ENCODE data around the gene ST3GAL2. TPM values are rescaled to one million over a fixed set of nuclear protein-coding genes. Genes with fewer than 3 reads are reported as not detected.
A peak's percentile ranks its signal among the peaks of the same experiment; 100 is the strongest.

Gene ST3GAL2
- total RNA-seq, 1 donor from 2014 or later: 52.3 TPM

DNA sequence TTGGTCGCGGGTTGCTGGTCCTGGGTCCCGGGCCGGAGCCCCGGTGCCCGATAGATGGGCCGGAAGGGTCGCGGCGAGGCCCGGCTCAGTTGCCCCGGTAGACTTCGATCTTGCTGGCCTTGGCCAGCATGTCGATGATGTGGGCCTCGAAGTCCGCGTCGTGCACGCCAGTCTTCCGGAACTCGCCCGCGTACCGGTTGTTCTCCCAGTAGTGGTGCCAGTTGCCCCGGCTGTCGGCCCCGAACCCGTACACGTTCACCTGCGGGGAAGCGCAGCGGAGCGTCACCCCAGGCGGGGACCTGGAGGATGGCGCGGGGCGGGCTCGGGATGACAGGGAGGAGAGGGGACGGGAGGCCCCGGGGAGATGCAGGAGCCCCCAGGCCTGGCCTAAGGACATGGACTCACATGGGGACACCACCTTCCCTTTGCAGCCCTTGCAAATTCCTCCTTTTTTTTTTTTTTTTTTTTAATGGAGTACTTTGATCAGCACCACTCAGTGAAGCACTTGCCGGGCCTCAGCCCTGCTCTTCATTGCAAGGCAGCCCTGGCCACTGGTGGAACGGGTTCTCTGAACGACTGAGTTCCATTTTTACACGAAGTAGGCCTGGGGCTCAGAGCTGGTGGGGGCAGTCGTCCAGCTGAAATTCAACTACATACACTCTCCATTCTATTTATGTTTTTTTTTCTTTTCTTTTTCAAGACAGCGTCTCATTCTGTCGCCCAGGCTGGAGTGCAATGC lies 57.1 kb downstream of the ST3GAL2 start:
- no peak for DNase-seq (ENCODE audit: low spot score in 2 of 2)
- no peaks in the 10 kb centered on the region for H3K27me3 ChIP-seq
- intact Hi-C loops (cut with DNase I): loop anchor here (1.0 to 10.0 kb wide), 4 partner anchors 35 to 273 kb away; partner anchors contain the start of genes DDX19A, FCSK and ST3GAL2
- no peaks in the 10 kb centered on the region for H3K9me3 ChIP-seq
- H3K36me3 ChIP-seq: peaks cover 0 to 12% of the 10 kb centered on the region in 2 donors
- TF ChIP-seq, protein P1, sequence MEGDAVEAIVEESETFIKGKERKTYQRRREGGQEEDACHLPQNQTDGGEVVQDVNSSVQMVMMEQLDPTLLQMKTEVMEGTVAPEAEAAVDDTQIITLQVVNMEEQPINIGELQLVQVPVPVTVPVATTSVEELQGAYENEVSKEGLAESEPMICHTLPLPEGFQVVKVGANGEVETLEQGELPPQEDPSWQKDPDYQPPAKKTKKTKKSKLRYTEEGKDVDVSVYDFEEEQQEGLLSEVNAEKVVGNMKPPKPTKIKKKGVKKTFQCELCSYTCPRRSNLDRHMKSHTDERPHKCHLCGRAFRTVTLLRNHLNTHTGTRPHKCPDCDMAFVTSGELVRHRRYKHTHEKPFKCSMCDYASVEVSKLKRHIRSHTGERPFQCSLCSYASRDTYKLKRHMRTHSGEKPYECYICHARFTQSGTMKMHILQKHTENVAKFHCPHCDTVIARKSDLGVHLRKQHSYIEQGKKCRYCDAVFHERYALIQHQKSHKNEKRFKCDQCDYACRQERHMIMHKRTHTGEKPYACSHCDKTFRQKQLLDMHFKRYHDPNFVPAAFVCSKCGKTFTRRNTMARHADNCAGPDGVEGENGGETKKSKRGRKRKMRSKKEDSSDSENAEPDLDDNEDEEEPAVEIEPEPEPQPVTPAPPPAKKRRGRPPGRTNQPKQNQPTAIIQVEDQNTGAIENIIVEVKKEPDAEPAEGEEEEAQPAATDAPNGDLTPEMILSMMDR (IDR thresholded peaks at IDR 0.05): no peak
- peak overlapping the region; percentile 50 to 71 for H3K27ac ChIP-seq
- peaks cover 0 to 10% of the 10 kb centered on the region in 2 donors for H3K4me1 ChIP-seq
- H3K4me3 ChIP-seq: peak overlapping the region; percentile 63 to 90

- H3K36me3 ChIP-seq: peaks cover 0 to 8% of the 10 kb centered on the region in 2 donors
- H3K4me3 ChIP-seq: peak overlapping the region; percentile 63 to 90
- H3K27ac ChIP-seq: peak overlapping the region; percentile 71 to 77
- peaks cover 0 to 10% of the 10 kb centered on the region in 2 donors for H3K4me1 ChIP-seq
- no peaks in the 10 kb centered on the region for H3K9me3 ChIP-seq
- TF ChIP-seq, protein P1 (IDR thresholded peaks at IDR 0.05): peak in 2 of 3 experiments; percentile 24 to 32
- intact Hi-C loops (cut with DNase I): loop anchor here (1.0 to 10.0 kb wide), 4 partner anchors 34 to 274 kb away; partner anchors contain the start of genes DDX19A, FCSK and ST3GAL2
- peak; percentile 87 to 98 for DNase-seq (ENCODE audit: low spot score in 2 of 2)
- H3K27me3 ChIP-seq: no peaks in the 10 kb centered on the region
Measured at GRCh38 chr16:70380919-70381603, 57.8 kb downstream of the ST3GAL2 start.

- DNase-seq (ENCODE audit: low spot score in 2 of 2): peak in 1 of 2 donors; percentile 77
- peak overlapping the region; percentile 71 to 77 for H3K27ac ChIP-seq
- H3K36me3 ChIP-seq: peaks cover 2 to 7% of the 10 kb centered on the region in 2 donors
- H3K4me3 ChIP-seq: peak overlapping the region; percentile 63 to 90
- no peaks in the 10 kb centered on the region for H3K9me3 ChIP-seq
- H3K4me1 ChIP-seq: peaks cover 0 to 10% of the 10 kb centered on the region in 2 donors
- TF ChIP-seq, protein P1 (IDR thresholded peaks at IDR 0.05): no peak
- intact Hi-C loops (cut with DNase I): loop anchor here (2.0 to 10.0 kb wide), 2 partner anchors 34 to 274 kb away; partner anchors contain the start of gene DDX19A
- no peaks in the 10 kb centered on the region for H3K27me3 ChIP-seq
Measured at GRCh38 chr16:70380248-70380918, 58.5 kb downstream of the ST3GAL2 start.

- H3K9me3 ChIP-seq: no peaks in the 10 kb centered on the region
- no peak for DNase-seq (ENCODE audit: low spot score in 2 of 2)
- TF ChIP-seq, protein P1 (IDR thresholded peaks at IDR 0.05): no peak
- H3K27me3 ChIP-seq: no peaks in the 10 kb centered on the region
- H3K4me1 ChIP-seq: peaks cover 0 to 19% of the 10 kb centered on the region in 2 donors
- intact Hi-C loops (cut with DNase I): no loop called here
- H3K27ac ChIP-seq: no peak overlapping the region
- peaks cover 4 to 7% of the 10 kb centered on the region in 2 donors for H3K36me3 ChIP-seq
- H3K4me3 ChIP-seq: no peak overlapping the region
Measured at GRCh38 chr16:70378869-70379493, 59.9 kb downstream of the ST3GAL2 start.

DNA sequence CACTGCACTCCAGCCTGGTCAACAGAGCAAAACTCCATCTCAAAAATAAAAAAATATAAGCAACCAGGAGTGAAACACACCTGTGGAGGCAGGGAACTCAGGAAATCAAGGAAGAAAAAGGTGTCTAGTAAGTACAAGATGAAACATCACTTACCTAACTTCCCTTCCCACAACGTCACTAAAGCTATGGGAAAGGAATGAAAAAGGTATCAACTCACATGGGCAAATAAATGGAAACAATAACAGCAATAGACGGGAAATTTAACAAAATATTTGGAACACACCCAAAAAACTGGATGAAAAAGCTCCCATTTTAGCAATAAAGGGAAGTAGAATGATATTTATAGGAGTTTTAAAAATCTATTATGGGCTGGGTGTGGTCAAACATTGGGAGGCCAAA lies 61.1 kb downstream of the ST3GAL2 start:
- Histone ChIP-seq H3K36me3 (peaks cover 4 to 17% of the 10 kb centered on the region in 2 donors), H3K4me1 (peaks cover 0 to 19% of the 10 kb centered on the region in 2 donors), H3K27ac (no peak overlapping the region), H3K9me3 (no peaks in the 10 kb centered on the region), H3K27me3 (no peaks in the 10 kb centered on the region), H3K4me3 (no peak overlapping the region)
- no peak for DNase-seq (ENCODE audit: low spot score in 2 of 2)
- TF ChIP-seq, protein P1 (IDR thresholded peaks at IDR 0.05): no peak
- intact Hi-C loops (cut with DNase I): no loop called here
